GM18519 (cell line): ENCODE measurements around the gene TYR.
"Not testable (repeated sequence)": the region's sequence is repeated elsewhere in the genome, so short reads cannot be mapped to it uniquely, and the experiment has no call there.

ENCODE experiments used
- ATAC-seq: cut with Tn5 transposase; IDR thresholded peaks from one replicate; pipeline ENCODE4 v1.9.1; 2021; ENCODE audit warnings: mild to moderate bottlenecking, moderate library complexity; ENCODE audit not compliant: unreplicated experiment, low FRiP score

Gene TYR

DNA sequence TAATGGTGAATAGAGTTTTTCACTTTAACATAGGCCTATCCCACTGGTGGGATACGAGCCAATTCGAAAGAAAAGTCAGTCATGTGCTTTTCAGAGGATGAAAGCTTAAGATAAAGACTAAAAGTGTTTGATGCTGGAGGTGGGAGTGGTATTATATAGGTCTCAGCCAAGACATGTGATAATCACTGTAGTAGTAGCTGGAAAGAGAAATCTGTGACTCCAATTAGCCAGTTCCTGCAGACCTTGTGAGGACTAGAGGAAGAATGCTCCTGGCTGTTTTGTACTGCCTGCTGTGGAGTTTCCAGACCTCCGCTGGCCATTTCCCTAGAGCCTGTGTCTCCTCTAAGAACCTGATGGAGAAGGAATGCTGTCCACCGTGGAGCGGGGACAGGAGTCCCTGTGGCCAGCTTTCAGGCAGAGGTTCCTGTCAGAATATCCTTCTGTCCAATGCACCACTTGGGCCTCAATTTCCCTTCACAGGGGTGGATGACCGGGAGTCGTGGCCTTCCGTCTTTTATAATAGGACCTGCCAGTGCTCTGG, at the start of gene TYR:
TSS of gene TYR (plus strand) at position 185 of the 541 bp plus-strand sequence. CDS start at position 264, 79 bp downstream.
- no peak for ATAC-seq

DNA sequence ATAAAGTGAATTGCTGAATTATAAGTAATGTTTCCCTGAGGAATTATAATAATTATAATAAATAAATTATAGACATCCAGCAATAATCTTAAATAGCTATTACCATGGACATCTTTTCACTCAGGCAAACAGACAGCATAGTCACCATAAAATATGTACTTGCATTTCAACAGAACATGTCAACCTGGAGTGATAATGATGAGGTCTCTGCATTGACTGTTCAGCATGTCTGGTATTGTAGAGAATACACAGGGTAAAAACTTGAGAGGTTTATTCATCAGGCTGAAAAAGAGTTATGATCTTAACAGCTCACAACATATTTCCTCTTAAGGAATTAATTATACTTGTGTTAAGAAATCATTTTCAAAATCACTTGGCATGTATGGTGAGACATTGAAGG, 41.1 kb upstream of the TYR start:
- no peak for ATAC-seq

DNA sequence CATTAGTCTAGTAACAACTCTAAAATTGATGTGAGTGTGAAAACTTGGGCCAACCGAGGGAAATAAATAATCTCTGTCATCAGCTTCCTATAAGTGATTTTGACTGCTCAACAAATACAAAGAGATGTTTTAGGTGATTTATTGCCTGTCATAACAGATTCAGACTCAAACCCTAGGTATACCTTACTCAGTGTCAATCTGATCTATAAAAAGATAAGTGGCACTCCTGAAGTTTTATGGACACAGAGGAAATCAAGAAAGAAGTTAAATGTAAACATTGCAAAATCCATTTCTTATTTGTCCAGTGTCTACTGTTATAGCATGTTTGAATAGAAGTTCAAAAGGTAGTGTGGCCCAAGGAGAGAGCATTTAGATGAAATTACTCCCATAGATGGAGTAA, 30.4 kb upstream of the TYR start:
- ATAC-seq, result no peak

DNA sequence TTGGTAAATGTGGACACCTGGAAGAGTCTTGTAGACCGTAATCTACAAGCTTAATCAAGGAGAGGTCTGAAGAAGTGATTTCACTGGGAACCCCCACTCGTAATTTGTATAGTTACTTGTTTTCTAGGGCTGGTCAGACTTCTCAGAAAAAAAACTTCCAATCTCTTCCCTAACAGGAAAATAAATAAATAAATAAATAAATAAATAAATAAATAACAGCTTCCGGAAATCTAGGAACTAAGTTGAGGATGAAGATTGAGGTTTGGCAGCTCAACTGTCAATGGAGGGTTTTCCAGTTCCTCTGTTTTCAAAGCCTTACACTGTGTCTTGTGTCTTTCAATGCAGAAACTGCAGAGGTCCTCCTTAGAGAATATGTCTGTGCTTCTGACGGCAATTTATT, 17.7 kb upstream of the TYR start:
- no peak for ATAC-seq

DNA sequence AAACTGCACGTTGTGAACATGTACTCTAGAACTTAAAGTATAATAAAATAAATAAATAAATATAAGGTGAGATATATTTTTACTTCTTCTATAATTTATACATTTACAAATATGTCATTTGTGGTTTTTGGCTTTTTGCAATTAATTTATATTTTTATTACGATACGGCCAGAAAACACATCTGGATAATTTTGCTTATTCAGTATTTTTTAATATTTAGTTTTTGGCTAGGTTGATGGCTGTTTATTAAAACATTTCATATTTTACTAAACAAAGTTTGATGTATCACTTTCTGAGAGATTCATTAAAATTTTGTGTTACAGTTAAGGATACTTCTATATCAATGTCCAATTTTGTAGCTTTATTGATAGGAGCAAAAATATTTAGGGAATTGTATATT, 15.7 kb upstream of the TYR start:
- no peak for ATAC-seq

DNA sequence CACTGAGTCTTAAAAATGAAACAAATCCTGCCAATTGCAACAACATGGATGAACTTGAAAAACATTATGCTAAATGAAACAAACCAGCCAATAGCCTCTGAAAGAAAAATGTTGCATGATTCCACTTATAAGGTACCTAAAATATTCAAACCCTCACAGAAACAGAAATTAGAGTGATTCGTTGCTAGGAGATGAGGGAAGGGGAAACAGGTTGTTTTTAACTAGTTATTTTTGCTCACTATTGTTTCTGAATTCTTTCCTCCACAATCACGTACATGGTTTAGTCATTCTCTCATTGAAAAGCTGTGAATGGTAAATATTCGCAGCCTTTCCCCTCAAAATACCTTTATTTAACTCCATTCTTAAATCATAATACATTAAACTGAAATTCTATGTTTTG, 14.0 kb upstream of the TYR start:
- no peak for ATAC-seq

DNA sequence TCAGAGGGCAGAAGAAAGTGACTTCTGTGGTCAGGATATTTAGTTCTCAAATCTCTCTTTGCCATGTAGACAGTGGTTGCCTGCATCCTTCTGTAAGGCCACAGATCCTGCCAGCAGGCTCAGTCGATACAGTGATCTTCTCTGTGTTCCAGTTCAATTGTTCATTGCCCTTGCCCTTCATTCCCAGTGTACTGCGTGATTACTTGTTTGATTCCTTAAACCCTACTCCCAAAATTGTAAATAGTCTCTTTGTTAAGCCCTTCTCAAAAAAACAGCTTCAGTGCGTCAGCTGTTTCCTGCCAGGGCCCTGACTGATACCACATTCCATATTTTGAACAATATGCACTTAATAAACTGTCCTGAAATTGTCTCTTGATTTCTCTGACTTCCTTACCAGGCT, 9.3 kb upstream of the TYR start:
- ATAC-seq, result no peak

DNA sequence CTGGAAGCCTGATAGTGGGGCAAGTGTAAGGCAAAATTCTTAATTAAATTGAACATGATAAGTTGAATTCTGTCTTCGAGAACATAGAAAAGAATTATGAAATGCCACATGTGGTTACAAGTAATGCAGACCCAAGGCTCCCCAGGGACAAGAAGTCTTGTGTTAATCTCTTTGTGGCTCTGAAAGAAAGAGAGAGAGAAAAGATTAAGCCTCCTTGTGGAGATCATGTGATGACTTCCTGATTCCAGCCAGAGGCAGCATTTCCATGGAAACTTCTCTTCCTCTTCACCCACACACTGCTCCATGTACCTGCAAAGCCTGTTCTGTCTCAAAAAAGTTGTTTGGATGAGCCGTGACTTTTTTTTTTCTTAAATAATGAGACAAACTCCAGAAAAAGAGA, 1.9 kb upstream of the TYR start:
- ATAC-seq, result no peak

DNA sequence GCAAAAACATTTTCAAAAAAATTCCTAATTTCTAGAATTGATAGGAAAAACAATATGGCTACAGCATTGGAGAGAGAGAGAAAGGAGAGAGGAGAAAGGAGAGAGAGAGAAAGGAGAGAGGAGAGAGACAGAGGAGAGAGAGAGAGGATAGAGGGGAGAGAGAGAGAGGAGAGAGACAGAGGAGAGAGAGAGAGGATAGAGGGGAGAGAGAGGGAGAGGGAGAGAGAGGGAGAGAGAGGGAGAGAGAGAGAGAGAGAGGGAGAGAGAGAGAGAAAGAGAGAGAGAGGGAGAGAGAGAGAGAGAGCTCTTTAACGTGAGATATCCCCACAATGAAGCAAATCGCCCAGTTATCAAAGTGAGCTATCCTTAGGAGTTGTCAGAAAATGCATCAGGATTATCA, 737 bp upstream of the TYR start:
- ATAC-seq, result no peak

DNA sequence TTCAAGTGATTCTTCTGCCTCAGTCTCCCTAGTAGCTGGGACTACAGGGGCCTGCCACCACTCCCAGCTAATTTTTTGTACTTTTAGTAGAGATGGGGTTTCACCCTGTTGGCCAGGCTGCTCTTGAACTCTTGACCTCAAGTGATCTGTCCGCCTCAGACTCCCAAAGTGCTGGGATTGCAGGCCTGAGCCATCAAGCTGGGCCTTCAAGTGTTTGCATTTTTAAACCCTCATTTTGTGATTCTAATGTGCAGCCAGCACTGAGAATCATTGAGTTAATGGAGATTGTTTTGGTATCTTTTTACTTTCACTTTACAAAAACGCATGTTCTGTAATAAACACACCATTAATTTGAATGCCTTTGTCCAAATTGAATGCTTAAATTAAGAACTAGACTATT, 3.4 kb downstream of the TYR start:
- ATAC-seq, result no peak

DNA sequence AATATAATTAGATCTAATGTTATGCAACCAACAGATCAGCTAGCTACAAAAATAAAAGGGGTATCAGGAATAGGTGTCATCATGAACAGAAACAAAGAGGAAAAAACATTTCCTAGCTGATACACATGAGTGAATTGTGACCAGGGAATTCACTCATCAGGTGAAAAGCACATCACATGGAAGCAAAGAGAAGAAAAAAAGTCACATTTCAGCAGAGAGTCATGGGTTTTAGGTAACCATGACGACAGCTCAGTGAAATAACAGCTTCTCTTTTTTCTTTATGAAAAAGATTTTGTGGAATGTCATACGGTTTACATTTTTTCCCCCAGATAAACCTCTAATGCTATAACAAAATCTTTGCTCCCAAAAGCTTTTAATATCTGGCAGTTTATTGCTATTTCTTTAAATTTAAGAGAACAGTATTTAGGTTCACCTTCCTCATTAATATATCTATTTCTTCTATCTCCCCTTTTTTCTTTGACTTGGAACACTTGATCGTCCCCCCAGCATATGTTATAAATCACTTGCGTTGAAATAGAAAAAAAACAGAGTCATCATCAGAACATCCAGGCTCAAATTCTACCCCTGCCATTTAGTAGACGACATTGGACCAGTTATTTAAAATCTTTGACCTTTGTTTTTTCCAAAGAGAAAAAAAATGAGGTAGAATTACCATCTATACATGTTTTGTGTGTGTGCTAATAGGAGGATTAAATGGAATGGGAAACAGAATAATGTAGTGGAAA, 5.3 kb downstream of the TYR start:
- ATAC-seq, result no peak

DNA sequence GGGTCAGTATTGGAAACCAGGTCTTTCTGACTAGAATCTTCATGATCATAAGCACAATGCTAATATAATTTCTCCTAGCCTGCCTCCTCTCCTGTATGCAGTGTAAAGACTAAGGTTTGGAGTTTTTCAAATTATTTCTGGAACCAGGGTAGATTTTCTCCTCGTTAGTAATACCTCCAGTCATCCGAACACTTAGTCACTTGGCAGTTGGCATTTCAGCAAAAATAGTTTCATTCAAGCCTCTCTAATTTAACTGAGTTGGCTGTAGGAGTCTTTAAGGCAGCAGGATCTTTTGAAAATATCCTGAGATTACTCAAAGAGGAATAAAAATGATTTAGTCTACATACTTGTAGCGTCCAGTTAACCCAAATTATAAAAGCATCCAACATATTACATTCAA, 6.3 kb downstream of the TYR start:
- no peak for ATAC-seq

DNA sequence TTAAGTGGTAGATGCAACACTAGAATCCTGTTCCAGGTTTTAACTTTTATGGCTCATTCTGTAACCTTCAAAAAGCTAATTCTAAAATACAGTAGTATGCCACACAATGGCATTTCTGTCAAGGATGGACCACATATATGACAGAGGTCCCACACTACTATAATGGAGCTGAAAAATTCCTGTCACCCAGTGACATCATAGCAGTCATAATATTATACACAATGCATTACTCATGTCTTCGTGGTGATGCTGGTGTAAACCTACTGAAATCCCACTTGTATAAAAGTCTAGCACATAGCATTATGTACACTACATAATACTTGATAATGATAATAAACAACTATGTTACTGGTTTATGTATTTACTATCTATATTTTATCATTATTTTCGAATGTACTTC, 12.1 kb downstream of the TYR start:
- ATAC-seq, result no peak

DNA sequence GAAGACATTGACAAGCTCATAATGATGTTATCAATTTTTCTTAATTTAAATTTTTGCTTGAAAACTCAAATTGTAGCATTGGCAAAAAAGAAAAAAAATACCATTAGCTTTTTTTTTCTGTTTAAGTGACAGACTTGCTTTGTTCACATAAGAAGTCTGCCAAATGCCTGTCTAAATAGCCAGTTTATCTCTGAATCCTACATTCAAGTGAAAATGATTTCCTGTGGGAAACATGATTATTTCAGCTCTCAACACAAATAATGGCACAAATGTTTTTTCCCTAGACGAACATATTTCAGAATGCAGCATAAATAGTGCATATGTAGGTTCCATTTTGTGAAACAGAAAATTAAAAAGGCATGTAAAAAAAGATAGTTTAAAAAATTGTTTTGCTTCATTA, 23.5 kb downstream of the TYR start:
- no peak for ATAC-seq

DNA sequence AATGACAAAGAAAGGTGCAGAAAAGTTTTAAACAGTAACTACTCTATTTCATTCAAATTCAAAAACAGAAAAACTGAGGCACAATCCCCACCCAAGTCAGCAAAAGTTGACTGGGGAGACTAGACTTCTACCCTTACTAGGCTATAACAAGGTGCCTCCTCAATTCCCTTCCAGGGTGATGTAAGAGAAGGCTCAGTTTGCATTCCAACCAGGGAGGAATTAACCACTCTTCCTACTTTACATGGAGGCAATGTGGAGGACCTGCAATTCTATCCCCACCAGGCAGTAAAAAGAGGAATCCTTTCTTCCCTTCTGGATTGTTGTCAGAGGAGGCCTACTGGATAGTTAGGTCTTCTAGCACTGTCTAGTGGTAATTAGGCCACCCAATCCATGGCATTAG, 26.1 kb downstream of the TYR start:
- ATAC-seq, result no peak

DNA sequence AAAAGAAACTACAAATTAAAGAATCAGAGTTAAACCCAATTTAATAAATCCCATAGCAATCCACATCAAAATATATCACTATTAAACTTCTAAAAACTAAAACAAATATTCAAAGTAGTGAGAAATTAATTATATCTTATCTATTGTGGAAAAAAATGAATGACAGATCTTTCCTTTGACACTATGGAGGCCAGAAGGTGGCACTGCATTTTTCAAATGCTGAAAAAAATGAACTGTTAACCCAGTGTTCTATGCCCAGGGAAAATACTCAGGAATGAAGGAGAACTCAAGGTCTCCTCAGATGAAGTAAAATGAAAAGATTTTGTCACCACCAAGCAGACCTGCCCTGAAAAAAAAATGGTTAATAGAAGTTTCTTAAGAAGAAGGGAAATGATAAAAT, 27.7 kb downstream of the TYR start:
- no peak for ATAC-seq

DNA sequence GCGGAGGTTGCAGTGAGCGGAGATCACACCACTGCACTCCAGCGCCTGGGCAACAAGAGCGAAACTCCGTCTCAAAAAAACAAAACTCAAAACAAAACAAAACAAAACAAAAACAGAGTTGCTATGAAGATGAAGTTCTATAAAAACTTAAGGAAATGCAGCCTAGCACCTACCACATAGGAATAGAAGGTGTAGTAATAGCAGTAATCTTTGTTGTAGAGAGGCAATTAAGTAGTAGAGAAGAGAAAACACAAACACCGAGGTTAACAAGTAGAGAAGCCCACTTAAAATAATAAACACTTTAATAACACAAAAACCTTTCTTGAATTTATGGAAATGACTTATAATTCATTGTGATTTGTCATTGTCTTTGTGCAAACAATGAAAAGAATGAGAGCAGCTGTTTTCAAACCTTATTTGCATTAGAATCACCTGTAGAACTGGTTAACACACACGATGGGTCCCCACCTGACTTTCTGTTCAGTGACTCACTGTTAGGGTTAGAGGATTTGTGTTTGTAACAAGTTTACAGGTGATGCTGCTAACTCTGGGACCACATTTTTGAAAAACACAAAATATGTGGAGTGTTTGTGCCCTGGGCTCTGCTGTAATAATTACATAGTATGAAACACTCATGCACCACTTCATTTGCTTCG, 43.1 kb downstream of the TYR start:
- no peak for ATAC-seq

DNA sequence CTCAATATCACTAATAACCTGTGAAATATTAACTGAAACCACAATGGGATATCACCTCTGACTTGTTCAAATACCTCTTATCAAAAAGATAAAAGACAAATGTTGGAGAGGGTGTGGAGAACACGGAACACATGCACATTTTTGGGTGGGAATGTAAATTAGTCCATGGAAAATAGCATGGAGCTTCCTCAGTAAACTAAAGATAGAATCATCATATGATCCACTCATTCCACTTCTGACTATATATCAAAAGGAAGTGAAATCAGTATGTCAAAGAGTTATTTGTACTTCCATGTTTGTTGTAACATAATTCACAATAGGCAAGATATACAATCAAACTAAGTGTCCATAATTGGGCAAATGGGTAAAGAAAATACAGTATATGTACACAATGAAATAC, 57.4 kb downstream of the TYR start:
- no peak for ATAC-seq

DNA sequence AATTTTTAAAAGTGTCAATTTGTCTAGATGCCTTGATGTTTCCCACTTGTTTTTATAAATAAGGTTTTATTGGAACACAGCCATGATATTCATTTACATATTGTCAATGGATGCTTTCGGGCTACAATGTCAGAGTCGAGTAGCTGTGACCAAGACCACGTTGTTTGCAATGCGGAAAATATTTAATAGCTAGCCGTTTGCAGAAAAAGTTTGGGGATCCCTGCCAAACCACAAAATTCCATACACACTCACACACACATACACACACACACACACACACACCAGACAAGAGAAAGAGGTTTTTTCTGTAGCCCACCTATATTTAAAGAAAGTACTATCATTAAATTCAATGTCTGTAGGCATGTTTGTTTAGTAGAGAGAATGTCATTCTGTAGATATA, 58.3 kb downstream of the TYR start:
- ATAC-seq, result no peak

DNA sequence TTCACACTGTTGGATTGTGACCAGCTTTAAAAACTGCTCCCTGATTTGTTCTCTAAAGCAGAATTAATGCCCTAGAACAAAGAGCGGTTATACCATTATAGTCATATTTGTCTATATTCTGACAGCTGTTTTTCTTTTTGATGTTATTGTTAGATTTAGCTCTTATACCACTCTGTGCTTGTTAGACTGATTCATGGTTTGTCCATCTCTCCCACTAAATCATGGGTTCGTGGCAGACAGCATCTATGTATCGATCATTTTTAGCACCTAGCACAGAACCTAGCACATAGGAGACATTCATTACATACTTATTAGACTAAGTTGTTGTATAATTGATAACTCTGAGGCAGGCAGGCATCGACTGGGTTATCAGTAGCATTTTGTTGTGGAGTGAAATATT, 69.3 kb downstream of the TYR start:
- not testable (repeated sequence) for ATAC-seq

DNA sequence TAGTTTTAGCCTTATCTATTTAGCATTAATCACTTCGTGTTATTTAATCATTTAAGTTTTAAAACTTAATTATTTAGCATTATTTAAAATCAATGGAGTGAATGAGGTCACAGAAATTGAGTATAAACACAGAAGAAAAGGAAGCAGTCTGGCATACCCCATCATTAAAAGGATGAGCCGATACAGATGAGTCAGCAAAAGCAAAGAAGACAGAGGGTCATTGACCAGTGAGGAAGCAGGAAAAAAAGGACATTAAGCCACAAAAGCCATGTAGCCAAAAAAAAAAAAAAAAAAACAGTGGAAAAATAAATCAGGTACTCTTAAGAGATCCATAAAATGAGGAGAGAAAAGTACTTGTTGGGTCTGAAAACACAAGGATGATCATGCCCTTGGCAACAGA, 71.5 kb downstream of the TYR start:
- ATAC-seq, result no peak

DNA sequence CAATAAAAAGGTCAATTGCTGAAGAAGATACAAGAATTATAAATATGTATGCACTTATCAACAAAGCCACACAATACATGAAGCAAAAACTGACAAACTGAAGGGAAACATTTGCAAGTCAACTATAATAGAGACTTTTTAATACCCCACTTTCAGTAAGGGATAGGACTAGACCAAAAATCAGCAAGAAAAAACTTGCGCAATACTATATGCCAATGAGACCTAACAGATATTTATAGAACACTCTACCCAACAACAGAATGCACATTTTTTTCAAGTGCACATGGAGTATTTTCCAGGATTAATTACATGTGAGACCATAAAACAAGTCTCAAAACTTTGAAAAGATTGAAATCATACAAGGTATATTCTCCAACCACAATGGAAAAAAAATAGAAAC, 83.8 kb downstream of the TYR start:
- ATAC-seq, result not testable (repeated sequence)
